GM21529 (cell line): ENCODE measurements around the gene PSTPIP1.
A peak's percentile ranks its signal among the peaks of the same experiment; 100 is the strongest.

Experiments used
- ATAC-seq: cut with Tn5 transposase; IDR thresholded peaks from one replicate; pipeline ENCODE4 v1.9.1; 2021; ENCODE audit not compliant: unreplicated experiment

PSTPIP1 gene

DNA sequence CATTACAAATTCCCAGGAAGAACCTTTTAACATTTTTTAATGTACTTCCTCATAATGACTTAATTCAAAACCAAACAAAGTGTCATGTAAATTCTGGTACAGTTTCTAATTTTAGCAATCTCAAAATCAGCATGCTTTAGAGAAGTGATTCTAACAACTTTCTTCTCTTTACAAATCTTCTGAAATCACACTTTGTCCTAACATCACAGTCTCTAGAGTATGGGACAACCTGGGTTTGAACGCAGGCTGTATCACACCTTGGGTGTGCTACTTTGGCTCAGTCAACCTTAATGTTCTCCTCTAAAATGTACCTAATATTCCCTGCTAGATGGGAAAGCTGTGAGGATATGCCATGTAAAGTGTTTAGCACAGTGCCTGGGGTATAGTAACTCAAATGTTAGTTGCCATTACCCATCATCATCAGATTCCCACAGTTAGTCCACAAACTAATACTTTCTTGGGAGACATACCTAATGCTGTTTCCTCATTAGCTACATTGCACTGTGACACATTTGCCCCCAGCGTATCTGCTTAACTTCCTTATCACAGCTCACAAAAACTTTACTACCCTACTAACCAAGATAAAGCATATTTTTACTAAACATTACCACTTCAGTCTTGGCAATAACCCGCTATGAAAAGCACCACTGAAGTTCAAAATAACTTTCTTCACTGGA lies 72.9 kb downstream of the PSTPIP1 start:
- no peak for ATAC-seq

GRCh38 chr15:77068633-77069032 lies 73.7 kb downstream of the PSTPIP1 start:
- no peak for ATAC-seq

DNA sequence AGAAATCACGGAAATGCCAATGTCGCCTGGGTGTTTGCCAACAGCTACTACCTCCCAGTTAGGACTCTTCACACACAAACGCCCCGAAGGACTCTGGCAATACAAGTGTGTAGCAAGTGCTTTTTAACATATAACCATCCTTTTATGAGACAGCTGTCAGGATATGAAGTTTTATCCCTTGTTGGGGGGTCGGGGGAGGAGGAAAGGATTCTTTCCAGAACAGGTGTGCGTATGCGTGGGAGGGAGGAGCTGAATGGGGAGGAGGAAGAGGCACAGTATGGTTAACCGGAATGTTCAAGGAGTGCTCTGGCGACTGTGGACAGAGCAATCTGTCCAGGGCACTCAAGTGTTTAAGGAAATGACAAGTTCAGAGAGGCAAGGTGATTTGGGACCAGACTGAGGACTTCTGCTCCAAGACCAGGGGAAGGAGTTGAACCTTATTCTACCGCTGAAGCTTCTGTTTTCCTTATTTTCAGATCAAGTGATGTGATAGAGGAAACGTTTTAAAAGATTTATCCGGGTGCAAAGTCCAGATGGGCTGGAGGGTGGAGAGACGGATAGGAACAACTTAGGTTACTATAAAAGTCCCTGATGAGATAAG lies 74.7 kb downstream of the PSTPIP1 start:
- ATAC-seq = no peak

- ATAC-seq = no peak
These were observed 75.2 kb downstream of the PSTPIP1 start for GRCh38 chr15:77070180-77070494.

DNA sequence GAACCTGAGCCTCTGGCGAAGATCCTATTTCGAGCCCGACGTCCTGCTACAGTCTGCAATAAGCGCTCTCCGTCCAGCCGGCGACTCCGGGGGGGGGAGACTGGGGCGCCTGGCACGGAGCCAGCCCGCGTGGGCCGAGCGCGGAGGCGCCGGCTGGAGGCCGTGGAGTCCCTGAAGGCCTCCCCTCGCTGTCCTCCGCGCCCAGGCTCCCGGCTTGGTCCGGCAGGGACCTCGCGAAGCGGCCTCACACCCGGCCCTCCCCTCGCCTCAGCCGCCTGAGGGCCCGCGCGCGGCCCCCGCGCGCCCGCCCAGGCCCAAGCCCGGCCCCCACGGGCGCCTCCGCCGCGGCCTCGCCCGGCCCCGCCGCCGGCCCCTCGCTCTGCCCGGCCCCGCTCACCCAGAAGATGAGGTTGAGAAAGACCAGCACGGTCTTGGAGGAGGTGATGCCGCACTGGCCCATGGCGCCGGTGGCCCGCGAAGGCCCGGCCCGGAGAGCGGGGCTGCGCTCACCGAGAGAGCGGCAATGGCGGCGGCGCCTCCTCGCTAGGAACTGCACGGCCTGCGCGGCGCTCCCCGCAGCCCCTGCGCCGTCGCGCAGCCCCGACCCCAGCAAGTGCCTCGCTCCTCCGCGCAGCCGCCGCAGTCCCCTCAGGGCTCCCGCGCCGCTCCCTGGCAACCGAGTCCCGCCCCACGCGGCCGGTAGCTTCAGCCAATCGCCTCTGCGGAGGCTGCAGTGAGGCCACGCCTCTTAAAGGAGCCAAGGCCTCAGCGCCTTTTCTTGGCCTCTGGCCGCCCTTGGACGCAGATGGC lies 75.8 kb downstream of the PSTPIP1 start, which contains the start of gene TSPAN3:
Gene TSPAN3 (minus strand): TSS at position 615 of the 810 bp plus-strand sequence. CDS start 155 bp downstream, at position 460.
- ATAC-seq = peak; percentile 93

DNA sequence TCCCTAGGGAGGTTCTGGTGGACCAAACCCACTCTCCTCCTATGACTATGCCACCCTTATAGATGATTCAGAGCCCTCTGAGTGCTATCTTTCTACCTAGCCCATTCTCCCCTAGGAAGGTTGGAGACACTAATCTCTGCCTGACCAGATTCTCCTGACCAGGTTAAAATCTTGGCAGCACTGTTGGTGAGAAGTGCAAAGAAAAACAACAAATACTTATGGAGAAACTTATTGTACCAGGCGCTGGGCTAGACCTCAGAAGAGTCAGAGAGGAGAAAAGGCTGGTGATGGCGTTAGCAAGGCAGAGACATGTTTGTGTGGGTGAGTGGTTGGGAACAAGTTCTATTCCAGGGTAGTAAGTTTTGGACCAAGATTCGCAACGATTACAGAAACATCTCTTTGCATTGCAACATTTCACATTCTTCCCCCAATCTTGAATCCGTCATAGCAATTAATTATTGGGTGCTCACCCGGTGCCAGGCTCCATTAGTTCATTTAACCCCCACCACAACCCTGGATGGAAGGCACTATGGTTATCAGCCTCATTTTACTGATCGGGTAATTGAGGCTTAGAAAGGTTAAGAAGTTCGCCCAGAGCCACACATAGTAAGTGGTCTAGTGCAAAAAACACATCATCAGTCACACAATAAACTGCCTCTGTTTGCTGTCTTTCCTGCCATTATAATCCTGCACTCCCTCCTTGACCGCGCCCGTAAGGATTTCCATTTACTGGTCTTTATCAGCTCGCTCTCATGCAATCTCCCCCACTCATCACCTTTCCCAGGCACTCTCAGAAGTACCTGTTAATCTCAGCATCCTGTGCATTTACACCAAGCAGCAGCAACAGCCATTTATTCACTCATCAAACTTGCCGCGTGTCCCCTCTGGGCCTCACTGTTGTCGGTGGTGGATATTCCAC lies 76.6 kb downstream of the PSTPIP1 start:
- no peak for ATAC-seq

DNA sequence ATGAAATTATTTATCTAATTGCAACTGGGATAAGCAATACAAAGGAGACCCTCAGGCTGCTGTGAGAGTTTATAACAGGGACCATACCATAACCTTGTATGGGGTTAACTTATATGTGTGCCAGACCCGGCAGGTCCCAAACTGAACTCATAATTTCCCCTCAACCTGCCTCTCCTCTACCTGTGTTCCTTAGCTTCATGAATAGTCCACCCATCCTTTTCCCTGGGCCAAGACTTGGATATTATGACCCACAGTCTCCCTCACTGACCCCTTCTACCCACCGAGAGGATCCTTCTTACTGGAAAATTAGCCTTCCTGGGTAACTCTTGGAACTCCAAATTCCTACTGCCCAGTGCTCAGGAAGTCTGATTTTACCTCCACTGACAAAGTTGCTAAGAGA lies 79.4 kb downstream of the PSTPIP1 start:
- no peak for ATAC-seq

- no peak for ATAC-seq
These were observed 80.6 kb downstream of the PSTPIP1 start for GRCh38 chr15:77075528-77075927.

- ATAC-seq = no peak
These were observed 81.5 kb downstream of the PSTPIP1 start for GRCh38 chr15:77076323-77076915.

DNA sequence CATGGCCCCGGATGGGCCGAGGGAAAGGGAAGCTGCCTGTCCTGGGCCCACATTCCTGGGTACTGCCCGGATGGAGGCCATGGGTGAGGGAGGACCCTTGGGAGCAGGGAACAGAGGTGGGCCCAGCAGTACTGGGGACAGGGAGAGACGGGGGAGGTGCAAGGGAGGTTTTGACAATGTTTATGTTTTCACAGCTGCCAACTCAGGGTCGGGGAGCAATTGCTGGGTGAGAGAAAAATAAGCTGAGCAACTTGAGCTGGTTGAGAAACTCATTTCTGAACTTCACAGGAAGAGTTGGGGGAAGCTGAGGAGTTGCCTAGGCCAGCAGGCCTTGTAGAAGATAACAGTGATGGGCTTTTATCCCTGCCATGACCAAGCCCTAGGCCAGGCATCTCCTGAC lies 87.0 kb downstream of the PSTPIP1 start:
- no peak for ATAC-seq

DNA sequence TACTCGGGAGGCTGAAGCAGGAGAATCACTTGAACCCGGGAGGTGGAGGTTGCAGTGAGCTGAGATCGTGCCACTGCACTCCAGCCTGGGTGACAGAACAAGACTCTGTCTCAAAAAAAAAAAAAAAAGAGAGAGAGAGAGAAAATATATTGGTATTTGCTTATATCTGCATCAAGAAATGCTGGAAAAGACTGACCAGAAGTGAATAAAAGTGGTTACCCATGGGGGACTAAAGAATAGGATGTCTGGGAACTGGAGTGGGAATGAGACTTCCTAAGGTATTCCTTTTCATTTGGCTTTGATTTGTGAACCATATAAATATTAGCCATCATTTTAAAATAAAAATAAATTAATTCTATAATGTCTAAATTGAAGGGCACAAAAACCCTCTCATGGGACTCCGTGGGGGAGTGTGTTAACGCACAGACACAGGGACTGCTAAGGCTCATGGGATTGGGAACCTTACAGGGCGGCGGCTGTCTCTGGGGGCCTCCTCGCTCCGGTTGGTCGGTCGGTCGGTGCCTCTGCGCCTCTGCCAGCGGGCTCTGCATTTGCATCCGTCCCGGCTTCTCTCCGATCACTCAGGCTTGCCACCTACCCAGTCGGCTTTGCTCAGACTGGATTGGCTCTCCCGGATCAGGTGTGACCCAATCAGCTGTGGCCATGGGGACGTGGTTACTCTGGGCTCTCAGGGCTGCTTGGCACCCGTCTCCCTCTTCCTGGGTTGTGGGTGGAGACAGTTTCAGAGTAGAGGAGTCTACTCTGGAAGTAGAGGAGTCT lies 88.6 kb downstream of the PSTPIP1 start:
- peak; percentile 83 for ATAC-seq

DNA sequence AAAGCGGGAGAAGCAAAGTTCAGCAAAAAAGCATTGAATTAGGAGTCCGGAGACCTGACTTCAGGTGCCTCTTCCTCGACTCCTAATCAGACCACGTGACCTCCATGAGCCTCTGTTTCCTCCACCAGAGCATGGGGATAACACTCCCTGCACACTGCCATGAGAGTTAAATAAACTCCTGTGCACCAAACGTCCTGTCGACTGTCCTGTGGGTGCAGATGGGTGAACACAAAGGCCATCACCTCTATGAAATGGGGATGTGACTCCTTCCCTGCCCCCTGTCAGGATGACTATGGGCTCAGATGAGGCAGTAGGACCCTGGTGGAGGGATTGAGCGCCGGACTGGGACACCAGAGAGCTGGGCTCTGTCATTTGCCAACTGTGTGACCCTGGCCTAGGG lies 89.5 kb downstream of the PSTPIP1 start:
- no peak for ATAC-seq

DNA sequence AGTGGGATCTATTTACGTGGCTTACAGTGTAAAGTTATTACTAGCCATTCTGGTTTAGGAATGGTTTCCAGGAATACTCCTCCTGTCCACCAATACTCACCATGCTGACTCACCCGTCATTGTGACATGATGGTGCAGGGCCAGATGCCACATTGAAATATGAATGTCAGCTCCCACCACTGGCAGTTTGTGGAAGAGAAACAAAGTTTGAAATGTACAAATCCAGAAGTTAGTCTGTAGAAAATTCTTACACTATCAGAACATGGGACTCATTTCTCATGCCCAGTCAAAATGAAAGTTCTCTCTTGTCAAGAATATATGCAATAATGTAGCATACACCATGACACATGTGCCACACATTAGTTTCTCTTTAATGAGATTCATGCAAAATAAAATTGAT lies 90.4 kb downstream of the PSTPIP1 start:
- ATAC-seq = no peak
